DOHH2 (cell line): Measurements from ENCODE around the gene MAP2K3.
"Not testable (repeated sequence)": the region's sequence is repeated elsewhere in the genome, so short reads cannot be mapped to it uniquely, and the experiment has no call there.

ENCODE experiments used
- H3F3A ChIP-seq: fragments of 200-600 bp; sonication (generic), shearing (Covaris generic); 2 replicates; pipeline ENCODE4 v1.6.0; 2016; ENCODE audit warnings: antibody characterized with exemption, mild to moderate bottlenecking; ENCODE audit not compliant: control insufficient read depth, insufficient read depth
- H3K27ac ChIP-seq: fragments of 200-600 bp; sonication (generic); 2 replicates; pipeline ENCODE4 v1.5.1; 2014; ENCODE audit warnings: low read depth, mild to moderate bottlenecking, low read length, moderate library complexity
- H3K27me3 ChIP-seq: fragments of 200-600 bp; sonication (generic); 2 replicates; pipeline ENCODE4 v1.6.1; 2014; ENCODE audit warnings: mild to moderate bottlenecking, low read length, mixed read lengths; ENCODE audit not compliant: control insufficient read depth
- H3K36me3 ChIP-seq: fragments of 200-600 bp; sonication (generic); 2 replicates; pipeline ENCODE4 v1.6.1; 2014; ENCODE audit warnings: mild to moderate bottlenecking, low read length, moderate library complexity, mixed read lengths; ENCODE audit not compliant: control insufficient read depth
- H3K4me1 ChIP-seq: fragments of 200-600 bp; sonication (generic); 2 replicates; pipeline ENCODE4 v1.6.1; 2014; ENCODE audit warnings: mild to moderate bottlenecking, low read length, mixed read lengths; ENCODE audit not compliant: control insufficient read depth
- H3K4me2 ChIP-seq: fragments of 200-600 bp; sonication (generic); 2 replicates; pipeline ENCODE4 v1.6.0; 2014; ENCODE audit warnings: mild to moderate bottlenecking, low read length, moderate library complexity
- H3K4me3 ChIP-seq: fragments of 200-600 bp; sonication (generic); 2 replicates; pipeline ENCODE4 v1.5.1; 2014; ENCODE audit warnings: mild to moderate bottlenecking, low read length, mixed read lengths
- H3K79me2 ChIP-seq: fragments of 200-600 bp; sonication (generic); 2 replicates; pipeline ENCODE4 v1.6.1; 2014; ENCODE audit warnings: mild to moderate bottlenecking, low read length, mixed read lengths; ENCODE audit not compliant: control insufficient read depth
- H3K9me2 ChIP-seq: fragments of 200-600 bp; sonication (generic); replicated peaks from 2 replicates; pipeline ENCODE4 v1.6.1; 2014; ENCODE audit warnings: mild to moderate bottlenecking, low read length, mixed read lengths; ENCODE audit not compliant: control insufficient read depth
- H3K9me3 ChIP-seq: fragments of 200-600 bp; sonication (generic); 2 replicates; pipeline ENCODE4 v1.6.1; 2014; ENCODE audit warnings: antibody characterized with exemption, low read length, mixed read lengths; ENCODE audit not compliant: control insufficient read depth, insufficient read depth
- H4K20me1 ChIP-seq: fragments of 200-600 bp; sonication (generic); 2 replicates; pipeline ENCODE4 v1.6.0; 2014; ENCODE audit warnings: low read depth, mild to moderate bottlenecking, antibody characterized with exemption, low read length, moderate library complexity; ENCODE audit not compliant: control insufficient read depth, insufficient read depth
- EZH2phosphoT487 ChIP-seq: fragments of 200-600 bp; sonication (generic); IDR thresholded peaks from 2 replicates; pipeline ENCODE4 v1.6.1; 2017; ENCODE audit warnings: borderline replicate concordance, mild to moderate bottlenecking, antibody characterized with exemption, low read length, moderate library complexity, mixed read lengths
- TF ChIP-seq, protein P1 (sequence below): fragments of 200-600 bp; sonication (generic); IDR thresholded peaks from one replicate; pipeline ENCODE4 v1.5.1; 2014; ENCODE audit warnings: antibody characterized with exemption, mild to moderate bottlenecking, low read depth, low read length; ENCODE audit not compliant: poor library complexity, severe bottlenecking

MAP2K3 gene

DNA sequence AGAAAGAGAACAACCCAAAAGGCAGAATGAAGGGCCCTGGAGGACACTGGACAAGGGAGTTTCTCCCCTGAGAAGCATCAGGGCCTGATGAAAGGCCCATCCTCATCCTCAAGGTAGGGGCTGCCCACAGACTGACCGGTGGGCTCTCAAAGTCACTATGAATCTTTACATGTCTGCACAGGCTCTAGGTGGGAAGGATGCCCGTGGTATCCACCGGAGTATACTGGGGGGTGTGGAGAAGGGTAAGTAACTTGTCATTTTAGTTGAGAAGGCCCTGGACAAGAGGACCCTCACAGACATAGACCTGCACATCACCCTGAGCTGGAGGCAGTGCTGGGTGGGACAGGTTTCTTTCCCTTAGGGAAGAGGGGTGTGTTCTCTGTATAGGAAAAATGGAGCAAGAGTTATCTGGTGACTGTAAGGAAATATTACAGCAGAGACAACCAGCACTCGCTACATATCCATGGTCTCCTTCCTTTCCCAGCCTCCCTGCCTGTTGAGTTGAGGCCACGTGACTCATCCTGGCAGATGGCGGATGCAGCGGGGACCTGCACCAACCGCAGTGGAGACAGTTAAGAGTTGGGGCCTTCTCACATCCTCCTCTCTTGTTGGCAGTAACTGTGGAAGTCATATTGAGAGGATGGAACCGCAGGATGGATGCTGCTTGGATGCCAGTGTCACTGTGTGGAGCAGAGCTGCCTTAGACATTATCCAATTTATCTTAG, 46.1 kb downstream of the MAP2K3 start:
- H3K9me3 ChIP-seq, result no peaks in the 10 kb centered on the region
- no peaks in the 10 kb centered on the region for H3K27me3 ChIP-seq
- H3F3A ChIP-seq, result no peaks in the 10 kb centered on the region
- no peaks in the 10 kb centered on the region for H3K79me2 ChIP-seq
- H3K4me1 ChIP-seq, result peaks cover 32% of the 10 kb centered on the region
- no peak for TF ChIP-seq EZH2phosphoT487
- H3K36me3 ChIP-seq, result no peaks in the 10 kb centered on the region
- H3K9me2 ChIP-seq, result no peaks in the 10 kb centered on the region
- no peaks in the 10 kb centered on the region for H4K20me1 ChIP-seq
- no peak overlapping the region for H3K4me2 ChIP-seq
- H3K4me3 ChIP-seq, result no peak overlapping the region
- no peak overlapping the region for H3K27ac ChIP-seq

DNA sequence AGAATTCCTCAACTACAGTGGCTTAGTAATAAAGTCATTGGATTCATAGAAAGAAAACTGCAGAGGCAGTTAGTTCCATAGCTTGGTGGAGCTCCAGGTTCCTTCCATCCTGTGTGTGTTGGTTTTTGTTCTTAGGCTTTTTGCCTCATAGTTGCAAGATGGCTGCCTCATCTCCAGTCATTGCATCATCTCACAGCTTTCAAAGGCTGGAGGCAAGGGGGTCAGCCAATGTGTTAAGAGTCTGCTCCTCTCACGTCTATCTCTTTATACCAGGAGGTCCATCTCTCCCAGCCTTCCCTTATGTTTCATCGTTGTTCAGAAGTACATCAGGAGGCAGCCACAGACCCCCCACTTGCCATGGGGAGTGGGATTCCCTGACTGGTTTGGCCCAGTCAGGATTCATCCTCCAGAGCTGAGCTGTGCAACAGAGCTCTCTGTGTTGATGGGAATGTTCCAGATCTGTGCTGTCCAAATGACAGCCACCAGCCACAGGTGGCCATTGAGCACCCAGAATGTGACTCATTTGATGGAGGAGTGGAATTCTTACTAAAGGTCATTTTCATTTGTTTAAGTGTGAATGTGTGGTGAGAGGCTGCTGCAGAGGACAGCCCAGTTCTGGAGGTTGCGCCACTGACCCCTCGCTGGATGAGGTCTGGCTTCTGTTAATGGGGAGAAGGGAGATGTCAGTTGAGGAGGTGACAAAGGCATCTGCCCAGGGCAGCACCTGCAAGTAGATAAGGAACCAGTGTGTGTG, 52.2 kb downstream of the MAP2K3 start:
- H3K36me3 ChIP-seq, H3K27ac ChIP-seq, H3K27me3 ChIP-seq, H3K4me2 ChIP-seq, H3F3A ChIP-seq, H4K20me1 ChIP-seq, H3K4me3 ChIP-seq, H3K9me3 ChIP-seq, H3K9me2 ChIP-seq, H3K4me1 ChIP-seq, H3K79me2 ChIP-seq: not testable (repeated sequence)

DNA sequence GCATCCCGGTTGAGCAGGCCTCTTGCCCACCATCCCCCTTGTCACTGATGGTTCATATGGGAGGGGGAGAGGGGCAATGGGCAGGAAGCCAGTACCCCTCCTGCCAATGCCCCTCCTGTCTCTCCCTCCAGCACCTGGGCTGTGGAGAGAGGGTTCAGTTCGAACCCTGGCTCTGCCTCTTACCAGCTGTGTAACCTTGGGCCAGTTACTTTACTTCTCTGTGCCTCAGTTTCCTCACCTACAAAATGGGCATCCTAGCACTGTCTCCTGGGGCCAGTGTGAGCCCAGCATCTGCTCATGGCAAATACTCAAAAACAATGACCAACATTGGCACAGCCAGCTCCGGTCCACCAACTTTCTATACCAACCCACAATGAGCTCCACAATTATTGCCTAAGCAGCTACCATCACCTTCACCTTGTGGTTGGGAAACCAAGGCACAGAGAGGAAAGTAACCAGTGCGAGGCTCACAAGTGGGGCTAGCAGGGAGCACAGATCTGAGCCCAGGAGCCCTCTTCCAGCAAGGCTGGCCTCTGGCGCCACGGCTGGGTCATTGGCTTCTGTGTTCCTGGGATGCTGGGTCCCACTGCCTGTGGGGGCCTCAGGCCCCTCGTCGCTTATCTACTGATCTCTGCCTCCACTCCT, 53.6 kb downstream of the MAP2K3 start:
- not testable (repeated sequence) for H3K9me3 ChIP-seq, H3K27ac ChIP-seq, H3K9me2 ChIP-seq, H4K20me1 ChIP-seq, H3K4me2 ChIP-seq, H3K27me3 ChIP-seq, H3K4me3 ChIP-seq, H3F3A ChIP-seq, H3K79me2 ChIP-seq, H3K36me3 ChIP-seq, H3K4me1 ChIP-seq

DNA sequence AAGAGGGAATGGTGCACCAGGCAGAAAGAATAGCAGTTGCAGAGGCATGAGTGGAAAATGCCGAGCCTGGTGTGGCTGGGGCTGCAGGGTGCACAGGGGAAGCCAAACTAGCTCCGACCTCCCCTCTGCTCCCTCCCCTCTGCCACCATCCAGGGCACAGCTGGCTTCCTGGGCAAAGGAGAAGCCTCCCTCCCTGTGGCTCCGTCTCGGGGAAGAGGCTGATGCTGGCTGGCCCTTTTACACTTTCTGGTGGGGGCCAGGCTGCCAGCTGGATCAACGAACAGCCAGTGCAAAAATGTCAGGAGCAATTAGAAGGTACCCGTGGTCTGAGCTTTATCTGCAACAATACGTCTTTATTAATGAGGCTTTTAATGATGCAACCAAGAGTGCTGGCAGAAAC, 54.5 kb downstream of the MAP2K3 start:
- H3K9me2 ChIP-seq, result no peaks in the 10 kb centered on the region
- H3K4me1 ChIP-seq, result no peaks in the 10 kb centered on the region; the same call in 1 of the 2 replicates
- H3K9me3 ChIP-seq, result no peaks in the 10 kb centered on the region
- H3K4me3 ChIP-seq, result no peak overlapping the region
- H3K27me3 ChIP-seq, result no peaks in the 10 kb centered on the region
- no peak overlapping the region for H3K4me2 ChIP-seq
- no peaks in the 10 kb centered on the region for H3K79me2 ChIP-seq
- H3K36me3 ChIP-seq, result no peaks in the 10 kb centered on the region
- no peak overlapping the region for H3K27ac ChIP-seq
- H4K20me1 ChIP-seq, result no peaks in the 10 kb centered on the region
- H3F3A ChIP-seq, result no peaks in the 10 kb centered on the region
- TF ChIP-seq, protein P1, sequence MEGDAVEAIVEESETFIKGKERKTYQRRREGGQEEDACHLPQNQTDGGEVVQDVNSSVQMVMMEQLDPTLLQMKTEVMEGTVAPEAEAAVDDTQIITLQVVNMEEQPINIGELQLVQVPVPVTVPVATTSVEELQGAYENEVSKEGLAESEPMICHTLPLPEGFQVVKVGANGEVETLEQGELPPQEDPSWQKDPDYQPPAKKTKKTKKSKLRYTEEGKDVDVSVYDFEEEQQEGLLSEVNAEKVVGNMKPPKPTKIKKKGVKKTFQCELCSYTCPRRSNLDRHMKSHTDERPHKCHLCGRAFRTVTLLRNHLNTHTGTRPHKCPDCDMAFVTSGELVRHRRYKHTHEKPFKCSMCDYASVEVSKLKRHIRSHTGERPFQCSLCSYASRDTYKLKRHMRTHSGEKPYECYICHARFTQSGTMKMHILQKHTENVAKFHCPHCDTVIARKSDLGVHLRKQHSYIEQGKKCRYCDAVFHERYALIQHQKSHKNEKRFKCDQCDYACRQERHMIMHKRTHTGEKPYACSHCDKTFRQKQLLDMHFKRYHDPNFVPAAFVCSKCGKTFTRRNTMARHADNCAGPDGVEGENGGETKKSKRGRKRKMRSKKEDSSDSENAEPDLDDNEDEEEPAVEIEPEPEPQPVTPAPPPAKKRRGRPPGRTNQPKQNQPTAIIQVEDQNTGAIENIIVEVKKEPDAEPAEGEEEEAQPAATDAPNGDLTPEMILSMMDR, result no peak
- no peak for TF ChIP-seq EZH2phosphoT487

DNA sequence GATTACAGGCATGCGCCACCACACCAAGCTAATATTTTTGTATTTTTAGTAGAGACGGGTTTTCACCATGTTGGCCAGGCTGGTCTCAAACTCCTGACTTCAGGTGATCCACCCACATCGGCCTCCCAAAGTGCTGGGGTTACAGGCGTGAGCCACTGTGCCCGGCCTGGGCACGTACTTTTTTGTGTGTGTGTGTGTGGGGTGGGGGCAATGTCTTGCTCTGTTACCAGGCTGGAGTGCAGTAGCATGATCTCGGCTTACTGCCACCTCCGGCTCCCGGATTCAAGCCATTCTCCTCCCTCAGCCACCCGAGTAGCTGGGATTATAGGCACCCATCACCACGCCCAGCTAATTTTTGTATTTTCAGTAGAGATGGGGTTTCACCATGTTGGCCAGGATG, 55.1 kb downstream of the MAP2K3 start:
- not testable (repeated sequence) for H3K9me3 ChIP-seq, H3K9me2 ChIP-seq, H3F3A ChIP-seq, H3K27ac ChIP-seq, H3K4me2 ChIP-seq, H3K79me2 ChIP-seq, H3K27me3 ChIP-seq, H3K4me1 ChIP-seq, H3K4me3 ChIP-seq, H3K36me3 ChIP-seq, H4K20me1 ChIP-seq

DNA sequence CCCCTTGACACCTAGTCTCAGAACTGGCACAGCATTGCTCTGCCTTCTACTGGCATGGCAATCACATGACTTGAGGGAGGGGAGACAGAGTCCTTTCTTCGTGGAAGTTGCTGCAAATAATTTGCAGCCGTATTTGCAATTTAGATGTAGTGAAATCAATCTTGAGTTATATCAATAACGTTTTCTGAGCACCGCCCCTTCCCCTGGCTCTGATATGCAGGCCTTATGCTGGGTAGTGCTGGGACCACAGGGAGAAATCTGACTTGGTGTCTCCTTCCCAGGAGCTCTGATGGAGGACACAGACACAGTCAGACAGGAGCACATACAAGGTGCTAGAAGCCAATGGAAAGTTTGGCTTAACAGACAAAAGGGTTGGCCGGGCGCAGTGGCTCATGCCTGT, 55.9 kb downstream of the MAP2K3 start:
- H3K27me3 ChIP-seq, H3K36me3 ChIP-seq, H3K4me3 ChIP-seq, H3K4me2 ChIP-seq, H4K20me1 ChIP-seq, H3K9me3 ChIP-seq, H3F3A ChIP-seq, H3K27ac ChIP-seq, H3K9me2 ChIP-seq, H3K79me2 ChIP-seq: not testable (repeated sequence)
- peaks cover 11% of the 10 kb centered on the region for H3K4me1 ChIP-seq

DNA sequence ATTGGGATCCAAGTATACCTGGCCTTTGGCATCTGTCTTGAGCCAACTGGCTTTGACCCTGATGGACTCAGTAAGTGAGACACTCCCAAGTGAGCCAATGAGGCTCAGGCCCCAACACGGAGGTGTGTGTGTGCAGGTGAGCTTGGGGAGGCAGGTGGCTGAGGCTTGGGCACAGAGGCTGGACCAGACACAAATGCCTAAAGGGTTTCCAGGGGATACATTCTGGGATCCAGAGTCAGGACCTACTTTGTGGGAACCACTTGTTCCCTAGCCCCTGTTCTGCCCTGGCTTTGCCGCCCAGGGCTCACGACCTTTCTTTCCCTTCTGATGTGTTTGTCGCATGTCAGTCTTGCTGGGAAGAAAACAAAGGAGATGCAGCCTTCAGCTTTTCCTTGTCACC, 56.8 kb downstream of the MAP2K3 start:
- H4K20me1 ChIP-seq, H3K79me2 ChIP-seq, H3K4me2 ChIP-seq, H3K9me3 ChIP-seq, H3K9me2 ChIP-seq, H3F3A ChIP-seq, H3K4me3 ChIP-seq, H3K27ac ChIP-seq, H3K27me3 ChIP-seq, H3K36me3 ChIP-seq: not testable (repeated sequence)
- H3K4me1 ChIP-seq, result peaks cover 12% of the 10 kb centered on the region
